Activated CD4-positive, alpha-beta T cell treated with anti-CD3 and anti-CD28 coated beads, Interleukin-2, amount 50 U/mL, for 48 hours (primary cell): ENCODE measurements around the gene GTF2IRD1.
A peak's percentile ranks its signal among the peaks of the same experiment; 100 is the strongest.
"Not testable (repeated sequence)": the region's sequence is repeated elsewhere in the genome, so short reads cannot be mapped to it uniquely, and the experiment has no call there.

Experiments
- DNase-seq, 2 experiments: peaks; one replicate each; pipeline ENCODE4 v3.0.0-alpha.2; 2020

GTF2IRD1 gene

DNA sequence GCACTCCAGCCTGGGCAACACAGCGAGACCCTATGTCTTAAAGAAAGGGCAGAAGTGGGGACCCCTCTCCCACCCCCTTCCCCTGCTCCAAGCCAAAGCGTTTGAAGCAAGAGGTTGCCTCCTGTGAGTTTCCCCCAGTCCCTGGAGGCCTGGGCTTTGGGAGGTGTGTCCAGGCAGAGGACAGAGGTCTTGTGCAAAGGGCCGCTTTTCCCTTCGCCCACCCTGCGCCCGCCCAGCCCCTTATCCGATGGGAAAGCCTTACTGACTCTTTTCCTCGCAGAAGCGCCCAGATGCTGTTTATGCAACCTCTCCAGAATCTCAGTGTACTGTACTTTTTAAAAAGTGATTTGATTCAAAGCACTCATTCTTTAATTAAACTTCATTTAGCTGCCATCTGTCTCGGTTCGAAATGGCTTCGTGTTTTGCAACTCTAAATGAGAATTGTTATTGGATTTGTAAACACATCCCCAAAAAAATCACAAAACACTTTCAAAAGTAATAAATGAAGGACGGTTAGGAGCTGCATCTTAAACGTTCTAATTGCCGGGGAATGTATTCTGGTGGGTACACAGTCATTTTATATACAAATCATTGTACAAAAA, 153.3 kb downstream of the GTF2IRD1 start:
- no peak for DNase-seq

DNA sequence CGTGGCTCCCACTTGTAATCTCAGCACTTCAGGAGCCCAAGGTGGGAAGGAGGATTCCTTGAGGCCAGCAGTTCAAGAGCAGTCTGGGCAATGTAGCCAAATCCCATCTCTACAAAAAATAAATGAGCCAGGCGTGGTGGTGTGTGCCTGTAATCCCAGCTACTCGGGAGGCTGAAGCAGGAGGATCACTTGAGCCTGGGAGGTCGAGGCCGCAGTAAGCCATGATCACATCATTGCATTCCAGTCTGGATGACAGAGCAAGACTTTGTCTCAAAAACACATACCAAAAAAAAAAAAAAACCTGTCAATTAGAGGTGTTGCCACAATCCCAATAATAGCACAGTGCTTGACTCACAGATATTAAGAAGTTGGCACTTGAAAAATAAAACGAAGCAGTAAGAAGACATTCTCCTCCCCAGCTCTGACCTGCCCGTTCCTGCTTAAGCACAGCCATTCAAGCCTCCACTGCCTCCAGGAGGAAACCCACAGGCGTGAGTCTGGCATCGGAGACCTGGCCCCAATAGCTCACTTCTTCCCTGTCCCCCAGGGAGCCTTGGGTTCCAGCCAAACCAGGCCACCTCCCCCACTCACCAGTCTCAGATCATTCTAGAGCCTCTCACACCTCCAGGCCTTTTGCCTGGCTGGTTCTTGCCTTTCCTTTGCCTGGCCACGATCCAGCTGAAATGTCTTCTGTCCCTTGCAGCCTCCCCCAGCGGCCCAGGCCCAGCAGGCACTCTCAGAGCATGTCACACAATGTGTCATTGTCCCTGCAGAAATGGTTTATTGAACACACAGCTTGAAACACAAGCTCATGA, 158.5 kb downstream of the GTF2IRD1 start:
- no peak for DNase-seq

DNA sequence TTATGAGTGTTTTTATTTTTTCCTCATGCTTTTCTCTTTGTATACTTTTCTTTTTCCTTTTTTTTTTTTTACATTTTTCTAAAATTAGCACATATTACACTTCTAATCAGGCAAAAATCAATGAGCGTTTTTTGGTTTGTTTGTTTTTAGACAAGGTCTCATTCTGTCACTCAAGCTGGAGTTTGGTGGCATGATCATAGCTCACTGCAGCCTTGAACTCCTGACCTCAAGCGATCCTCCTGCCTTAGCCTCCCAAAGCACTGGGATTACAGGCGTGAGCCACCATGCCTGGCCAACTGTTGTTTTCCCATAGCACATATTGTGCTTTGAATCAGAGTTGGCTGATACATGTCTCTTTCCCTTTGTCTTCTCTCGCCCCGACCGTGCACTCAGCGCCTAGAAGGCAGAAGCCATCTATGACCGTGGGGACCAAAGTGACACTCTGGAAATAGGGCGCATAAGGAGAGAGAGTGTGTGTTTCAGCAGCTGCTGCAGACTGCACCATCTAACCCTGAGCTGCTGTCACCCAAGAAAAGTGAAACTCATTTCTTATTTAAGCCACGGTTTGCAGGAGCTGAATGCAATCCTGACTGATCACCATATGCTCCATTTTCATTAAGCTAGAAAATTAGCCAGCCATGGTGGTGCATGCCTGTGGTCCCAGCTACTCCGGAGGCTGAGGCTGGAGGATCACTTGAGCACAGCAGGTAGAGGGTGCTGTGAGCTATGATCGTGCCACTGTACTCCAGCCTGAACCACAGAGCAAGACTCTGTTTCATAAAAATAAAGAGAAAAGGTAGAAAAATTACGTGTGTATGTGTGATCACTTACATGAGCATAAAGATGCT, 162.5 kb downstream of the GTF2IRD1 start:
- no peak for DNase-seq

DNA sequence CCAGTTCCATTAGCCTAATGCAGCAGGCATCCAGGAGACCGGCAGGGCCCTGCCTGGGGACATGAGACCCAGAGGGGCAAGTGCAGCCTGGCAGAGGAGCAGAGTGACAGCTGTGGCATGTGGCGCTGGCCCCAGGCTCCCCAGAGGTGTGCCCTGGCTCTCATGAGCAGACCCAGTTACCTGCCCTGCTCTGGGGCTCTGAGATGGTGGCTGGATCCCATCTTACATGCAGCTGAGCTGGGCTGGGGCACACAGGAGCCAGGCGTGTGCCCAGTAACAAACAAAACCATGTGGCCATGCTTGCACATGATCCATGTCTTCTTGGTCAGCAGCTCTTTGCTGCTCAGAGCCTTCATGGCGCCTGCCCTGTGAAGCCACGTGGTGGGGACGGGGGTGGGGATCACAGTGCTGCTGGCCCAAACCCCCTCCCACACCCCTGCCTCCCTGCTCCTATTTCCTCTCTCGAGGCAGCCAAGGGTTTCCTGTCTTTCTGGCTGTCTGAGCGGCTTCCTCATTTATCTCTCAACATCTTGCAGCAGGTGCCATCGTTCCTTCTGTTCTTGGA, 163.6 kb downstream of the GTF2IRD1 start:
- DNase-seq = peak; percentile 21 to 24

DNA sequence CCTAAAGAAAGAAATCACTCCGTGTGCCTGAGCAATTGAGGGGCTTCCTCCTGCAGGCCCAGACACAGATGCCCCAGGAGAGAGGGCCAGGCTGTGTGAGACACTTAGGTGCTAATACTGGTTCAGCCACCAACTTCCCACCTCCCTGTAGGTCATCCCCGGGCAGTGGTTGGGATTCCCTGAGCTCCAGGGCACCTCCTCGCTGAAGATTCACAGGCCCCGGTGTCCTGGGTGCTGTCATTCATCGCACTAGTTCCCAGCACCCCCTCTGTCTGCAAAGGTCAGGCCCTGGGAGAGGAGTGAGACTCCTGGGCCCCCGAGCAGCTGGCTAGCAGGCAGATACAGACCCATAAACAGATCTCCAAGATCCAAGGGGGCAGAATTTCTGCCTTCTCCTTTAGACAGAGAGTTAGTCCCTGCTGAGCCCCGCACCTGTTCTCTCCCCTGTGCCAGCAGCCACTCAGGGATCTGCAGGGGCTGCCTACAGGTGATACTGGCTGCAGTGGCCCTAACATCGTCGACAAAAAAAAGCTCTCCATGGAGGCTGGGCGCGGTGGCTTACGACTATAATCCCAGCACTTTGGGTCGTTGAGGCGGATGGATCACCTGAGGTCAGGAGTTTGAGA, 165.6 kb downstream of the GTF2IRD1 start:
- no peak for DNase-seq

DNA sequence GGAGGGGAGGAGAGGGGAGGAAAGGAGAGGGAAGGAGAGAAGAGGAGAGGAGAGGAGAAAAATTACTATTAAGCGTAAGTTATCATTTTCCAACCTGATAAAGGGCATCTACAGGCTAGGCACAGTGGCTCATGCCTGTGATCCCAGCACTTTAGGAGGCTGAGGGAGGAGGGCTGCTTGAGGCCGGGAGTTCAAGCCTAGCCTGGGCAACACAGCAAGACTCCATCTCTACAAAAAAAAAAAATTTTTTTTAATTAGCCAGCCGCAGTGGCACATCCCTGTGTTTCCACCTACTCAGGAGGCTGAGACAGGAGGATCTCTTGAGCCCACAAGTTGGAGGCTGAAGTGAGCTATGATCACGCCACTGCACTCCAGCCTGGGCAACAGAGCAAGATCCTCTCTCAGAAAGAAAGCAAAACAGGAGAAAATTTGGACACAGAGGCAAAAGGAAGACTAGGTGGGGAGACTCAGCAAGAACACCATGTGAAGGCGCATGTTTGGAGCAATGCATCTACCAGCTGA, 168.6 kb downstream of the GTF2IRD1 start:
- no peak for DNase-seq

DNA sequence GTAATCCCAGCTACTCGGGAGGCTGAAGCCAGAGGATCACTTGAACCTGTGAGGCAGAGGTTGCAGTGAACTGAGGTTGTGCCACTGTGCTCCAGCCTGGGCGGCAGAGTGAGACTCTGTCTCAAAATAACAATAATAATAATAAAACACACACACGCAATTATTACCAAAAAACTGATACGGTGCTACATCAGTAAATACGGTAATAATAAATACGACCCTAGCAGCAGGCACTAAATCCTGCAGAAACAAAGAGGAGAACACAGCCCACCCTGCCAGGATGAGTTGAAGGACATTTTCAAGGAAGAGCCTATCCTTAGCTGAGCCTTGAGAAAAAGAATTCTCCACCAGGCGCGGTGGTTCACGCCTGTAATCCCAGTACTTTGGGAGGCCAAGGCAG, 169.4 kb downstream of the GTF2IRD1 start:
- no peak for DNase-seq

DNA sequence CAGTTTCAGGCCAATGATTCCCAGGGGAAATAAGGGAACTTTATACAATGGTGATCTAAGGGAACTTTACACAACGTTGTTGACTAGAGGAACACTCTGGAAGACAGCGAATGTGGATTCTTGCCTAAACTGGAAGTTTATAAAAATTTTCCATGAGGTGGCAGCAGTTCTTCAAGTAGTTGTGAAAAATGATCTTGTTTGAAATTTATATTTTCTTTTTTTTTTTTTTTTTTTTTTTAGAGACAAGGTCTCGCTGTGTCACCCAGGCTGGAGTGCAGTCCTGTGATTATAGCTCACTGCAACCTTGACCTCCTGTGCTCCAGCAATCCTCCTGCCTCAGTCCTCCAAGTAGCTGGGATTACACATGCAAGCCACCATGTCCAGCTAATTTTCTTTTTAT, 171.7 kb downstream of the GTF2IRD1 start:
- DNase-seq = no peak

DNA sequence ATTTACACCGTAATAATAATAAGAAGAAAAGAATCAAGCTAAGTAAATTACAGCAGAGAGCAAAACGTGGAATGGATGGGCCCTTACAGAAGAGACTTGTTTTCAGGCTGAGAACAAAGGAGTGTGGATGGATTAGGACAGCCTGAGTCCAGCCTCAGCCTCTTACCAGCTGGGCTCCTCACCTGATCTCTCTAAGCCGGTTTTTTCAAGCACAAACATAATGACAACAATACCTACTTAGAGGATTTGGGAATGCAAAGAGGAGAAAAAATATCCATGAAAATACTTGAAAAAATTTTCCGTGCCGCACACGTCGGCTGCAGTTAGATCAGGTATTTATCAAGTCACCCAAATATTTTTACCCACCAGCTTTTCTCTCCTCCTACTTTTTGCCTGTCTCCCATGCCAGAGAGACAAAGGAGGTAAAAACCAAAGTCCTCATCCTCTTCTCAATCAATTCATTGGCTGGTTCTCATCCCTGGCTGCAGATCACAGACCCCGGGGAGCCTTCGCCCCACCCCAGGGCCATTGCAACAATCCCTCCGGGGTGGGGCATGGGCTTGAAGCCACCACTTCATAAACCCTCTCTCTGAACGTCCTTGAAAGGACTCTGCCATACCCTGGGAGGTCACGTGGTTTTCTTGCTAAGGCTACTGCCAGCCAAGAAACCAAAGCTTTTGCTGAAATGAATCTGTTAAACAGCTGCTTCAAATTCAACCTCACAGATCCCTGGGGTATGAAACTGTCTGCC, 174.1 kb downstream of the GTF2IRD1 start:
- DNase-seq = no peak

DNA sequence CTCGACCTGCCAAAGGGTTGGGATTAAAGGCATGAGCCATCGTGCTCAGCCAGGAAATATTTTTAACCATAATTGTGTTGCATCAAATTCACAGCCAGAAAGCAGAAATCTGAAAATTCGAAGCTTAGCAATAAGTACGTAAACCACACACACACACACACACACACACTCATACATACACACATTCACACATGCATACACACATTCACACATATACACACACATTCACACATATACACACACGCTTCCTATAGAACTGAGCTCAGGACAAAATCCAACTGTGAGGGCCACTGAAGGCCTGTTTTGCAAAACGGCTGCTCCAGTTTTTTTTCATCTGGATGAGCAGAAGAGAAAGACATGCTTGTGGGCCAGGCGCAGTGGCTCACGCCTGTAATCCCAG, 178.8 kb downstream of the GTF2IRD1 start:
- DNase-seq = no peak

DNA sequence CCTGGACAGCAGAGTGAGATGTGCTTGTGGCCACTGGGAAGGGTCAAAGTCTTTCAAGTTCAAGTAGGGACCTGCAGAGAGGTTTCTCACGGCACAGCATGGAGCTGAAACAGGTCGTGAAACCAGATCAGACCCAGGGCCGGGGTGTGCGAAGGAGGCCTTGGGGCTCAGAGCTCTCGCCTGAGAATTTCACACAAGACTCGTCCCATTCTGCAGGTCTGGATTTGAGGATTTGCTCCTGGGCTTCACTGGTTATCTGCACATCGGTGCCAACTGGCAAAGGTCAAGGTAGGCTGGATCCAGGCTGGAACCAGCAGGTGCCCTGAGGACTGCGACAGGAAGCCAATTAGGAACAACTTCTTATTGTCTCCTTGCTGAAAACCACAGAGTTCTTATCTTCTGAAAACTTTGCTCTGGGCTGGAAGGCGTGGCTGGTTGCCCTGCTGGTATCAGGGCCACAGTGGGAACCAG, 179.8 kb downstream of the GTF2IRD1 start:
- DNase-seq = no peak

DNA sequence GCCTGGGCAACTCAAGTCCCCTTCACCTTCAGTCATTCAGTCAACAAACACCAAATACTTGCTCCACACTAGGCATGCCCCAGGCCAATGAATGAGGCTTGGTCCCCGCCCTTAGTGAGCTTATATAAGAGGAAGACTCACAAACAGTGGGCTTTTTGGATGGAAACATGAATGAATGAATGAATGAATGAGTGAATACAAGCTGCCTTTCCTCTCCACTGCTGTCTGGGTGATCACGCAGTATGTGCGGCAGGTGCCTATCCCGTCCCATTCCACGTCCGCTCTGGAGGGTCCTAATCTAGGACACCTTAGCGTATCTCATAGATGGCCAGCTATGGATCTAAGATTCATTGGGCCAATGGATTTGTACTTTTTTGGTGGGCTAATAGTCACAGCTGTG, 184.0 kb downstream of the GTF2IRD1 start:
- no peak for DNase-seq

DNA sequence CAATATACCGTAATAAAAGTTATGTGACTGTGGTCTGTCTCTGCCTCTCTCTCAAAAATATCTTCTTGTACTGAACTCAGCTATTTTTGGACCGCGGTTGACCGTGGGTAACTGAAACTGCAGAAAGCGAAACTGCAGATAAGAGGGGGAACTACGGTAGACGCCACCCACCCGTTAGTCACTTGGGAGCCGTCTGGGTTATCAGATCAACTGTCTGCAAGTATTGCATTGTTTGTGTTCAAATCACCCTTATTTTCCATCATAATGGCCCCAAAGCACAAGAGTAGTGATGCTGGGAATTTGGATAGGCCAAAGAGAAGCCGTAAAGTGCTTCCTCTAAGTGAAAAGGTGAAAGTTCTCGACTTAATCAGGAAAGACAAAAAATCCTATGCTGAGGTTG, 196.3 kb downstream of the GTF2IRD1 start:
- peak; percentile 82 to 91 for DNase-seq

DNA sequence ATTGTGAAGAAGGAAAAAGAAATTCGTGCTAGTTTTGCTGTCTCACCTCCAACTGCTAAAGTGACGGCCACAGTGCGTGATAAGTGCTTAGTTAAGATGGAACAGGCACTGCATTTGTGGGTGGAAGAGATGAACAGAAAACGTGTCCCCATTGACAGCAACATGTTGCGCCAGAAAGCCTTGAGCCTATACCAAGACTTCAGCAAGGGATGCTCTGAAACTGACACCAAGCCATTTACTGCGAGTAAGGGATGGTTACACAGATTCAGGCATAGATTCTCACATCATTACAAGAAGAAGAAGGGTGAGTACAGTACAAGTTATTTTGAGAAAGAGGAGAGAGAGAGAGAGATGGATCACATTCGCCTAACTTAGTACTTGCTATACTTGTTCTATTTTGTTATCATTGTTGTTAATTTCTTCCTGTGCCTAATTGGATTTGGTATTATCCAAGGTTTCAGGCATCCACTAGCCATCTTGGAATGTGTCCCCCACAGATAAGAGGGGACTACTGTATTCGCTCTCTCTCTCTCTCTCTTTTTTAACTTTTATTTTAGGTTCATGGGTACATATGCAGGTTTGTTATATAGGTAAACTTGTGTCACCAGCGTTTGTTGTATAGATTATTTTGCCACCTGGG, 196.9 kb downstream of the GTF2IRD1 start:
- peak in 1 of 2 experiments; percentile 48 for DNase-seq

DNA sequence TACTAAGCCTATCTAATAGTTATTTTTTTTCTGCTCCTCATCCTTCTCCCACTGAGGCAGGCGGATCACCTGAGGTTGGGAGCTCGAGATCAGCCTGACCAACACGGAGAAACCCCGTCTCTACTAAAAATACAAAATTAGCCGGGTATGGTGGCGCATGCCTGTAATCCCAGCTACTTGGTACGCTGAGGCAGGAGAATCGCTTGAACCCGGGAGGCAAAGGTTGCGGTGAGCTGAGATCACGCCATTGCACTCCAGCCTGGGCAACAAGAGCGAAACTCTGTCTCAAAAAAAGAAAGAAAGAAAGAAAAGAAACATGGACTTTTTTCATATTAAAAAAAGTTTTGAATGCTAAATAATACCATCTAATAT, 197.4 kb downstream of the GTF2IRD1 start:
- not testable (repeated sequence) for DNase-seq
